Measurements from ENCODE around the gene NRG2.

NRG2 gene

GRCh38 chr5:139925216-139925562 is 117.9 kb downstream of the NRG2 start:
- no peak for FAIRE-seq
- DNase-seq (ENCODE audit: insufficient read length): no peak
- TF ChIP-seq POLR2AphosphoS5 (IDR thresholded peaks at IDR 0.05; ENCODE audit: low read depth, low read length) (no peak), TAF1 (IDR thresholded peaks at IDR 0.05; ENCODE audit: borderline replicate concordance, low read depth, low read length) (no peak), POLR2A (IDR thresholded peaks at IDR 0.05; ENCODE audit: low read depth, low read length) (no peak)

GRCh38 chr5:139924294-139925215 is 118.5 kb downstream of the NRG2 start:
- TF ChIP-seq TAF1 (IDR thresholded peaks at IDR 0.05; ENCODE audit: borderline replicate concordance, low read depth, low read length) (no peak), POLR2A (IDR thresholded peaks at IDR 0.05; ENCODE audit: low read depth, low read length) (no peak), POLR2AphosphoS5 (IDR thresholded peaks at IDR 0.05; ENCODE audit: low read depth, low read length) (no peak)
- DNase-seq (ENCODE audit: insufficient read length): no peak
- no peak for FAIRE-seq

DNA sequence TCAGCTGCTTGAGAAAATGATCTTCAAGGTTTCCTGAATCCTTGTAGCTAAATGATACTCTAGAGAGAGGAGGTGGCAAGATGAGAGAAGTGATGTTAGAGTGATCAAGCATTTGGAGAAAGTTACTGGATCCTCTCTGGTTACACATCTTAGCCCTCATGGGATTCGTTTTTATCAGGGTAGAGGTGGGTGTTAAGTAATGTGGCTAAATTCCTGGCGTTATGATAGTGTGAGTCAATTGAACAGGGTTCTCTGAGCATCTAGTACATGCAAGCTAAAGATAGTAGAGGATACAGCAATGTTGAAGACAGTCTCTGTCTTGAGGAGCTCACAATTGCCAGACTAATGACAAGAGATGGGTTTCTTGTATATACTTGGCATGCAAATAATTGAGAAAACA is 123.8 kb downstream of the NRG2 start:
- no peak for TF ChIP-seq POLR2AphosphoS5 (IDR thresholded peaks at IDR 0.05; ENCODE audit: low read depth, low read length)
- DNase-seq (ENCODE audit: insufficient read length) (no peak), FAIRE-seq (no peak)

DNA sequence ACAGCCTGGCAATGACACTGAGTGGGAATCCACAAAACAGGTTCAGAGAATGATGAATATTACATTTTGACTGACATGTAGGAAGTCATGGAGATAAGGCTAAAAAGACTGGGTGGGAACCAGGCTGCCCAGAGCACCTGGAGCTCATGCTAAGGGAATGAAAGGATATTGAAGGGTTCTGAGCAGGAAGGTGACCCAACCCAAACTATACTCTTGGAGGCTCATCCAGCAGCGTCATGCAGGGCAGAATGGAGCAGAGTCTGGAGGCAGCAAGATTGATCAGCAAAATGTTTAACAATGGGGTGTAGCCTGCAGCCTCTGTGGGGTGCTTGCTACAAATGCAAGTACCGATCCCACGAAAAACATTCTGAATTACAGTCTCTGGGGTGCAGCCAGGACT is 127.3 kb downstream of the NRG2 start:
- TF ChIP-seq POLR2A (IDR thresholded peaks at IDR 0.05; ENCODE audit: low read depth, low read length) (no peak), POLR2AphosphoS5 (IDR thresholded peaks at IDR 0.05; ENCODE audit: low read depth, low read length) (no peak), TAF1 (IDR thresholded peaks at IDR 0.05; ENCODE audit: borderline replicate concordance, low read depth, low read length) (no peak)
- DNase-seq (ENCODE audit: insufficient read length) (no peak), FAIRE-seq (no peak)

DNA sequence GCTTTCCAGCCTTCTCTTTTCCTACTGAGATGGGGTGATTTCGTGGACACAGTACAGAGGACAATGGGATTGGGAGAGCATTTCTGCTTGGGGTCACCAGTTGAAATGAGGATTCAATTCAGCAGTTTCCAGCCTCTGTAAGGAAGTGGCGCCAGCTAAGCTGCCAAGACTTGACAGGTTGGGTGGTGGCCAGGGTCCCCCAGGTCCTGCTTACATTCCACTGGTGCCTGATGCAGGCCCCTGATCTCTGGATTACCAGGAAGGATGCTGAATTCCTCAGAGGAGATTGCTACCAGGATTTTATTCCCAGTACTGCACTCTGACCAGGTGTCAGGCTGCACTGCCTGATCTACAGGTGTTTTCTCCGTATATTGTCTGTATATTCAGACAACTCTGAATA is 127.8 kb downstream of the NRG2 start:
- DNase-seq (ENCODE audit: insufficient read length): no peak
- no peak for TF ChIP-seq POLR2AphosphoS5 (IDR thresholded peaks at IDR 0.05; ENCODE audit: low read depth, low read length)
- TF ChIP-seq POLR2A (IDR thresholded peaks at IDR 0.05; ENCODE audit: low read depth, low read length): no peak
- no peak for TF ChIP-seq TAF1 (IDR thresholded peaks at IDR 0.05; ENCODE audit: borderline replicate concordance, low read depth, low read length)
- no peak for FAIRE-seq

- no peak for FAIRE-seq
- TF ChIP-seq POLR2A (IDR thresholded peaks at IDR 0.05; ENCODE audit: low read depth, low read length) (no peak), TAF1 (IDR thresholded peaks at IDR 0.05; ENCODE audit: borderline replicate concordance, low read depth, low read length) (no peak), POLR2AphosphoS5 (IDR thresholded peaks at IDR 0.05; ENCODE audit: low read depth, low read length) (no peak)
- DNase-seq (ENCODE audit: insufficient read length): no peak
Observed at GRCh38 chr5:139914218-139914807, 128.8 kb downstream of the NRG2 start.

GRCh38 chr5:139912804-139913203 is 130.3 kb downstream of the NRG2 start:
- no peak for FAIRE-seq
- DNase-seq (ENCODE audit: insufficient read length): no peak
- TF ChIP-seq POLR2AphosphoS5 (IDR thresholded peaks at IDR 0.05; ENCODE audit: low read depth, low read length) (no peak), TAF1 (IDR thresholded peaks at IDR 0.05; ENCODE audit: borderline replicate concordance, low read depth, low read length) (no peak), POLR2A (IDR thresholded peaks at IDR 0.05; ENCODE audit: low read depth, low read length) (no peak)

DNA sequence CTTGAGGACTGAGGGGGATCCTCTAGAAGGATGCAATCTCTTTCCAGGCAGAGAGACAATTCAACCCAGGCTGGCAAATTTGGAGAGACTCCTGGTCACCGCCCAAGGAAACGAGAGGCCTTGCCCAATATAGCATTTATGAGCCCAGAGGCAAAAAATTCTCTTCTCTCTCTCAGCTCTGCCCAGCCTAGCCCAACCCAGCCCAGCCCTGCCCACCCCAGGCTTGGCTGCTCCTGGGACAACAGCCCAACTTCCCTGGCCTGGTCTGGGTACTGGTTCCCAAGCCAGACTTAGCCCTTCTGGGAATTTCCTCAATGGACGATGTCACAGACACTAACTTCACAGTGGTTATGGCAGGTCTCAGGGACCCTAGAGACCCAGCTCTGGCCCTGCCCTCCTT is 130.9 kb downstream of the NRG2 start:
- TF ChIP-seq TAF1 (IDR thresholded peaks at IDR 0.05; ENCODE audit: borderline replicate concordance, low read depth, low read length) (no peak), POLR2AphosphoS5 (IDR thresholded peaks at IDR 0.05; ENCODE audit: low read depth, low read length) (no peak)
- FAIRE-seq (no peak), DNase-seq (ENCODE audit: insufficient read length) (no peak)

DNA sequence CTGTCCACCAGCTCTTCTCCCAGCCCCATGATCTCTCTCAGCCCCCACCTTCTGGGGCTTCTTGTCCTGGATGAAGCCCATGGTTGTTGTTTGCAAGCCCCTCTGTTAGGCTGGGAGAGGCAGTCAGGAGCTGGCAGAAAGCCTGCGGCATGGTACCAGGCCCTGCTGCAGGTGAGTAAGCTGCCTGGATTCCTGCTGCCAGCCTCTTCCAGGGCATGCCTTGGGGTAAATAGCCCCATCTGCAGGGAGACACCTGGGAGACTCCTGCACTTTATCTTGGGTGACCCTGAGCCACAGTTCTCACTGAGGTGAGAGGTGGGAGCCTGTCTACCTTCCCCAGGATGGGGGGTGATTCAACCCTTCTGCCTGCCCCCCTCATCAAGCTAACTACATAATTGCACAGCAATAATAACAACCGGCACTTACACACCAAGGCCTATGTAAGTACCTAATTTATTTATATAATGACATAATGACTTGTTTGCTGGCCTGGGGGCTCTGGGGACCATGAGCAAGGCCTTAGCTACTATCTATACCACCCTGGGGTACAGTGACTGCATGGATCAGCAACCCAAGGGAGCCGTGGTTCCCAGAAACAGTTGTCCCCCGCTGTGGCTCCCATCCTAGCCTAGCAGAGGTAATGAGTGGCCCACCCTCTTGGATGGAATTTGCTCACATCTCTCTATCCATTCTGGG is 131.5 kb downstream of the NRG2 start:
- FAIRE-seq (no peak), DNase-seq (ENCODE audit: insufficient read length) (no peak)
- no peak for TF ChIP-seq POLR2A (IDR thresholded peaks at IDR 0.05; ENCODE audit: low read depth, low read length)
- TF ChIP-seq POLR2AphosphoS5 (IDR thresholded peaks at IDR 0.05; ENCODE audit: low read depth, low read length): no peak
- no peak for TF ChIP-seq TAF1 (IDR thresholded peaks at IDR 0.05; ENCODE audit: borderline replicate concordance, low read depth, low read length)

GRCh38 chr5:139910901-139911300 is 132.2 kb downstream of the NRG2 start:
- no peak for FAIRE-seq
- no peak for DNase-seq (ENCODE audit: insufficient read length)
- TF ChIP-seq POLR2AphosphoS5 (IDR thresholded peaks at IDR 0.05; ENCODE audit: low read depth, low read length): no peak
- TF ChIP-seq TAF1 (IDR thresholded peaks at IDR 0.05; ENCODE audit: borderline replicate concordance, low read depth, low read length): no peak
- TF ChIP-seq POLR2A (IDR thresholded peaks at IDR 0.05; ENCODE audit: low read depth, low read length): no peak

DNA sequence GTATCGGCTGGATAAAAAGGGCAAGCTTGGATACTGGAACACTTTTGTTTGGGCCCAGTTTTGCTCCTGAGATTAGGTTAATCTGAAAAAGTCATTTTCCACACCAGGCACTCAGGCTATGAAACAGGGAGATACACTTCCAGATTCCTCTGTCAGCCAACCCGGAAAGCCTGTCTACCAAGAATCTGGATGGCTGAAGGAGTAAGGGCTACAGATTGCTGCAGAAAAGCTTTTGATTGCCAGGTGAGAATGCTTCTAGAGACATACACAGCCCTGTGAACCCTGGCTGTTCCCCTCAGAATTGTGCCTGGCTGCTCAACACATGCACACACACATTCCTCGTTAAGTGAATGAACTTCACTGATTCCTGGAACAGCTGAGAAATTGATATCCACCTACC is 133.1 kb downstream of the NRG2 start:
- DNase-seq (ENCODE audit: insufficient read length) (no peak), FAIRE-seq (no peak)
- no peak for TF ChIP-seq POLR2AphosphoS5 (IDR thresholded peaks at IDR 0.05; ENCODE audit: low read depth, low read length)
- no peak for TF ChIP-seq POLR2A (IDR thresholded peaks at IDR 0.05; ENCODE audit: low read depth, low read length)
- TF ChIP-seq TAF1 (IDR thresholded peaks at IDR 0.05; ENCODE audit: borderline replicate concordance, low read depth, low read length): no peak

DNA sequence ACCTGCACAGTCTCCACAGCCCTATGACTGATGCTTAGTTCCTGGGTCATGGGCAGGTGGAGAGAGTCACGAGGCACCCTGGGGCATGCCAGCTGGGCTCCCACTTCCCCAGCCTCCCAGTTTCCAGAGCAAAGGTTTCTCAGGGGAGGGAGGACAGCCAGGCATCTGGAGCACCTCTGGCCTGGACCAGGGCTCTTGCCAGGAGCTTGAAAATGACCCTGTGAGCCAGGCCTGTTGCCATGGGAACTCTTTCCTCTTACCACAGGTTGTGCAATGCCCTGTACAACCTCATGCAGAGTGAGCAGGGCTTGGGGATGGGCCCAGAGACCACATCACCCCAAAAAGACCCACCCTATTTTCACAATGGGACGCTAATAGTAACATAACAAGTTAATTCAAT is 134.3 kb downstream of the NRG2 start:
- no peak for FAIRE-seq
- DNase-seq (ENCODE audit: insufficient read length): no peak
- TF ChIP-seq POLR2AphosphoS5 (IDR thresholded peaks at IDR 0.05; ENCODE audit: low read depth, low read length): no peak
- no peak for TF ChIP-seq POLR2A (IDR thresholded peaks at IDR 0.05; ENCODE audit: low read depth, low read length)
- no peak for TF ChIP-seq TAF1 (IDR thresholded peaks at IDR 0.05; ENCODE audit: borderline replicate concordance, low read depth, low read length)
